ENCODE results near the gene IL37.

Gene IL37, protein sequence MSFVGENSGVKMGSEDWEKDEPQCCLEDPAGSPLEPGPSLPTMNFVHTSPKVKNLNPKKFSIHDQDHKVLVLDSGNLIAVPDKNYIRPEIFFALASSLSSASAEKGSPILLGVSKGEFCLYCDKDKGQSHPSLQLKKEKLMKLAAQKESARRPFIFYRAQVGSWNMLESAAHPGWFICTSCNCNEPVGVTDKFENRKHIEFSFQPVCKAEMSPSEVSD

DNA sequence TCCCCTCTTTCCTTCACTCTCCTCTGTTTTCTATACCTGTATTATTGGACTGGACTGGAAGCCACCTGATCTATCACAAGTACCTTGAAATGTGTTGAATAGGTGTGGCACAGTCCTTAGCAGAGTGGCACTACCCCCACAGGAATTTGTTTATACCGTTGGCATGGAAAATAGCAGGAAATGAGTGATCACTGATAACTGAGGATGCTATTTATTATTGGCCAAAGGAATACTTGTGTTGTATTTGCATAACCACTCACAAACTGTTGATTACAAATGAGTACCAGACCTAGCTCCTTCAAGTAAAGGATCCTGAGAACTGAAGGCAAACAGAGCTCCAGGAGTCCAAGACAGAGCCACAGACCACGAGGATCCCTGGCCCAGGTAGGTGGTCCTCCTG is at the start of gene IL37:
IL37 (plus strand) TSS at position 301 of the 400 bp plus-strand sequence. CDS start 1,848 bp downstream, outside the sequence.
- Histone ChIP-seq H3K4me3 (ENCODE audit: low read length in 2 of 2) (no peak within 1 kb of the TSS), H3K9me3 (ENCODE audit: control insufficient read depth in 2 of 2, low read length in 2 of 2) (no peaks in the 10 kb centered on the region), H3K27me3 (ENCODE audit: control insufficient read depth in 1 of 2, insufficient read depth in 2 of 2, low read length in 2 of 2) (peaks cover 0 to 2% of the 10 kb centered on the region in 2 donors), H3K36me3 (ENCODE audit: control insufficient read depth in 2 of 2, insufficient read depth in 2 of 2, low read length in 2 of 2) (no peaks in the 10 kb centered on the region), H3K4me1 (ENCODE audit: control insufficient read depth, insufficient read depth, low read length) (no peaks in the 10 kb centered on the region), H3K27ac (ENCODE audit: low read length) (no peak within 1 kb of the TSS), H3K9ac (ENCODE audit: low read length in 2 of 2) (no peak within 1 kb of the TSS)

DNA sequence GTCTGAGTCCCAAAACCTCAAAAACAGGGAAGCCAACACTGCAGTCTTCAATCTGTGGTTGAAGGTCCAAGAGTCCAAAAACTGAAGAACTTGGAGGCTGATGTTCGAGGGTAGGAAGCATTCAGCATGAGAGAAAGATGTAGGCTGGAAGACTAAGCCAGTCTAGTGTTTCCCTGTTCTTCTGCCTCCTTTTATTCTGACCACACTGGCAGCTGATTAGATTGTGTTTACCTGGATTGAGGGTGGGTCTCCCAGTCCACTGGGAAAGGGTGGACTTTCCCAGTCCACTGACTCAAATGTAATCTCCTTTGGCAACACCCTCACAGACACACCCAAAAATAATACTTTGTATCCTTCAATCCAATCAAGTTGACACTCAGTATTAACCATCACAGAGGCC is 46.9 kb upstream of the IL37 start:
- Histone ChIP-seq H3K27me3 (ENCODE audit: control insufficient read depth in 1 of 2, insufficient read depth in 2 of 2, low read length in 2 of 2) (no peaks in the 10 kb centered on the region), H3K27ac (ENCODE audit: low read length) (no peak overlapping the region), H3K4me3 (ENCODE audit: low read length in 2 of 2) (no peak overlapping the region), H3K4me1 (ENCODE audit: control insufficient read depth, insufficient read depth, low read length) (no peaks in the 10 kb centered on the region), H3K36me3 (ENCODE audit: control insufficient read depth in 2 of 2, insufficient read depth in 2 of 2, low read length in 2 of 2) (no peaks in the 10 kb centered on the region), H3K9me3 (ENCODE audit: control insufficient read depth in 2 of 2, low read length in 2 of 2) (no peaks in the 10 kb centered on the region), H3K9ac (ENCODE audit: low read length in 2 of 2) (no peak overlapping the region)

DNA sequence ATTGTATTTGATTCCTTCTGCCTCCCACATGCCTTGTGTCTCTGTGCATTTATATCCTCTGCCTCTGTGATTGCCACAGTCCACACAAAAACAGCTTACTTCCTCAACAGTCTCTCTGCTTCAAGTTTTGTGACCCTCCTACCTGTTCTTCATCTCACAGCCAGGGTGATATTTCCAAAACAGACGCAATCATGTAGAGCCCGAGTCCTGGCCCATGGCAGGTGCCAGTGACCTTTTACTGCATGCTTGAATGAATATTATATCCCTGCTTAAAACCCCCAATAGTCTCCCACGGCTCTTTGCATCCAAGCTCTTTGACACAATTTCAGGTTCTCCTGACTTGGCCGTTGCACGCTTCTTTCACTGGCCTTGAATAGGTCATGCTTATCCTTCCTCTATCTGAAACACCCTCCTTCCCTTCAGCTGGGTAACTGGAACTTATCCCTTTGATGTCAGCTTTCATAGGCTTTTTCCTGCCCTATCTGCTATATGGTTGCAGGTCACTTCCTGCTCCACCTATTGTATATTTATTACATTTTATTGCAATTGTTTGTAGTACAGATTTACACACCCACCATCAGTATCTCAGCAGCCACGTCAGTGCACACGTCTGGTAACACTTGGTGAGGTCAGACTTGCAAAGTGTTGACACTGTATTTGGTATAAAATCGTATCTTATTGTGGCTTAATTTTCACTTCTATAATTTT is 44.7 kb upstream of the IL37 start:
- Histone ChIP-seq H3K4me3 (ENCODE audit: low read length in 2 of 2) (no peak overlapping the region), H3K4me1 (ENCODE audit: control insufficient read depth, insufficient read depth, low read length) (no peaks in the 10 kb centered on the region), H3K9ac (ENCODE audit: low read length in 2 of 2) (no peak overlapping the region), H3K27ac (ENCODE audit: low read length) (no peak overlapping the region), H3K27me3 (ENCODE audit: control insufficient read depth in 1 of 2, insufficient read depth in 2 of 2, low read length in 2 of 2) (peaks cover 0 to 3% of the 10 kb centered on the region in 2 donors), H3K36me3 (ENCODE audit: control insufficient read depth in 2 of 2, insufficient read depth in 2 of 2, low read length in 2 of 2) (no peaks in the 10 kb centered on the region), H3K9me3 (ENCODE audit: control insufficient read depth in 2 of 2, low read length in 2 of 2) (no peaks in the 10 kb centered on the region)

DNA sequence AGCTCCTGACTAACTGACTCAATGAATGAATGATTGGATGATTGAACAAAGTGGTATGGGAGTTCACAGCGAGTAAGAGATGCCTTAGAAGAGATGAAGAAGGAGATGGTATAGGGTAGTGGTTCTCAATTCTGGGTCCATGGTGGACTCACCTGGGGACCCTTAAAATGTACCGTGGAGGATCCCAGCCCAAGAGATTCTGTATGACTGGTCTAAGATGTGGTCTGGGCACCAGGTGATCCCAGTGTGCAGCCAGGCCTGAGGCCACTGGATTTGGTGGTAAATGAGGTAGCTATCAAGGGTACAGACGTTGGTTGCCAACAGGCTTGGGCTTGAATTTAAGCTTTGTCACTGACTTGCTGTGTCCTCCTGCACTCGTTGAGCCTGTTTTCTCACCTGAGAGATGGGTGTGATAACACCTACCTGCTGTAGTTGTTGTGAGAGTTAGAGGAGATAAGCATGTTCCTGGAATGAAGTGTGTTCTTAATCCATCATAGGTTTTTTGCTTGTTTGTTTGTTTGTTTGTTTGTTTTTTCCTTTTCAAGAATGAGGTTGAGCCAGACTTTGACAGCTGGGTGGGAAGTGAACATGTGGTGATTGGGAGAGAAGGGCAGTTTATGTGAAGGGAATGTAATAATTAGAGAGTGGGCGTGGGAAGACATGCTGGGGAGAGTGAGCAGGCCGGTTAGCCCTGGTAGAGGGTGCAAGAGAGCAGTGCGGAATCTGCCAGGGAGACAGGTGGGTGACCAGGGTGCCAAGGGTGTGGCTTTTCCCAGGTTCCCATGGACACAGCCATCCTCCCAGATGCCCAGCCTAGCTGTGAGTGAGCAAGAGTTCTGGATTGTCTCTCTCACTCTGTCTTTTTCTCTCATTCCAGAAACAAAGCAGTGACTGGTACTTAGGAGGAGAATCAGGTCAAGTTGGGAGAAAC is 43.0 kb upstream of the IL37 start:
- Histone ChIP-seq H3K9me3 (ENCODE audit: control insufficient read depth in 2 of 2, low read length in 2 of 2) (no peaks in the 10 kb centered on the region), H3K36me3 (ENCODE audit: control insufficient read depth in 2 of 2, insufficient read depth in 2 of 2, low read length in 2 of 2) (no peaks in the 10 kb centered on the region), H3K4me1 (ENCODE audit: control insufficient read depth, insufficient read depth, low read length) (no peaks in the 10 kb centered on the region), H3K9ac (ENCODE audit: low read length in 2 of 2) (no peak overlapping the region), H3K4me3 (ENCODE audit: low read length in 2 of 2) (no peak overlapping the region), H3K27ac (ENCODE audit: low read length) (no peak overlapping the region), H3K27me3 (ENCODE audit: control insufficient read depth in 1 of 2, insufficient read depth in 2 of 2, low read length in 2 of 2) (peaks cover 0 to 3% of the 10 kb centered on the region in 2 donors)

DNA sequence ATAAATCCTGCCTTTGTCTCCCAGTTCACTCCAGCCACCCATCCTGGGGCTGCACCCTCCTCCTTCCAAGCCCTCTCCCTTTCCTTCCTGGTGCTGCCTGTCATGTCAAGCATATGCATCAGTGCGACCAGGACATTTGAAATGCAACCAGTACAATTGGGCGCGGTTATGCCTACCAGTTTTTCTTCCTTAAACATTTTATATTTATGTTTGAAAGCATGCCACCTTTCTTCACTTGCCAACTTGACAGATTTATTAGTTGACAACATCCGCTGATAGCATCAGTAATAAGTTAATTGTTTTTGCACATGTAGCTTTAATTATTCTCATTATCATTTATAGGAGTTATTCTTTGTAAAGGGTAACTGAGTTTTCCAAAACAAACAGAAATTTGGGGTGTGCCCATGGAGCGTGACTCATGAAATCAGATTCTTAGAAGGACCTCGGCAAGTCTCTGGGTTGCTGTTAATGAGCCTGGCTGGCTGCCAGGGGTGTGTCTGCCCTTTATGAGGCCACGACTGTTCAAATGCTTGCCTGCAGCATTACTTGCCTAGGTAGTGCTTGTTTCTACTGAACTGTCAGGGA is 41.6 kb upstream of the IL37 start:
- H3K4me3 ChIP-seq (ENCODE audit: low read length in 2 of 2), result no peak overlapping the region
- no peaks in the 10 kb centered on the region for H3K36me3 ChIP-seq (ENCODE audit: control insufficient read depth in 2 of 2, insufficient read depth in 2 of 2, low read length in 2 of 2)
- H3K27ac ChIP-seq (ENCODE audit: low read length), result no peak overlapping the region
- H3K9me3 ChIP-seq (ENCODE audit: control insufficient read depth in 2 of 2, low read length in 2 of 2), result no peaks in the 10 kb centered on the region
- H3K4me1 ChIP-seq (ENCODE audit: control insufficient read depth, insufficient read depth, low read length), result no peaks in the 10 kb centered on the region
- H3K27me3 ChIP-seq (ENCODE audit: control insufficient read depth in 1 of 2, insufficient read depth in 2 of 2, low read length in 2 of 2), result peaks cover 0 to 3% of the 10 kb centered on the region in 2 donors
- H3K9ac ChIP-seq (ENCODE audit: low read length in 2 of 2), result no peak overlapping the region

DNA sequence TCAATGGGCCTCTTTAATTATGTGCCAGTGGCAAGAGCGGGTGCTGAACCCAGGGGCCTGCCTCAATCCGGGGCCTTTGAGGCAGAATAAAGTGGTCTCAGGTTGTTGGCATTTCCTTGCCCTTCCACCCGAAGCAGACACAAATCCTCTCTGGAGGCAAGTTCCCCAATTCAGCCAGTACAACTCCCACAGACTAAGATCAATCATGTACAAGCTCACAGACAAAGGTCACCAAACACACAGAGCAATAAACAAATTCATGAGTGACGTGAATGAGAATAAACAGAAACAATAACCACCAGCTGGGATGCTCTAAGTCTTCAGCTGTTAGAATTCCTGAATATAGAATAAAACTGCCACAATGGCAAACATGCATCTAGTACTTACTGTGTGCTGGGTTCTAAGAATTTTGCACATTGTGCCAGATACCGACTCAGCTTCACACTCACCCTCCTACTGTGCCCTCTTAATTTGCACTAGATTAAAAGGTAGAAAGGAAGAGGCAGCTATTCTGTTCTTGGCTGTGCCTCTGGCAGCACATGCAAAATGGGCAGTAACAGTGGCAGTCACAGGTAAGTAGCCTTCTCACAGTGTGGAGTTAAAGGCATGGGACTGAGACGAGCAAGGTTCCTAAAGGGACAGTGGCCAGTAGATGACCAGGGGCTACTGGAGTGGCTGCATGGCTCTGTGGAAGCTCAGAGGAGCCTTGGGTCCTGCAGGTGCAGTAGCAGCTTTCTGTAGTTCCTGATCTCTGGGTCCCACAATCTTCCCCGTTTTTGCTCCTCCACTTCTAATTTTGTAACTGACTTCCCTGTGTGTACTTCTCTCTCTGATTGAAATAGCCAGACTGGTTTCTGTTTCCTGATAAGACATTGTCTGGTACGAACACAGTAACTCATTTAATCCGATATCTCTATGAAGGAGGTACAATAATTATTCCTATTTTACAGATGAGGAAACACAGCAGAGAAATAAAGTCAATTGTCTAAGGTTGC is 39.8 kb upstream of the IL37 start:
- H3K4me1 ChIP-seq (ENCODE audit: control insufficient read depth, insufficient read depth, low read length), result no peaks in the 10 kb centered on the region
- no peaks in the 10 kb centered on the region for H3K9me3 ChIP-seq (ENCODE audit: control insufficient read depth in 2 of 2, low read length in 2 of 2)
- peaks cover 0 to 3% of the 10 kb centered on the region in 2 donors for H3K27me3 ChIP-seq (ENCODE audit: control insufficient read depth in 1 of 2, insufficient read depth in 2 of 2, low read length in 2 of 2)
- no peaks in the 10 kb centered on the region for H3K36me3 ChIP-seq (ENCODE audit: control insufficient read depth in 2 of 2, insufficient read depth in 2 of 2, low read length in 2 of 2)
- no peak overlapping the region for H3K27ac ChIP-seq (ENCODE audit: low read length)
- no peak overlapping the region for H3K4me3 ChIP-seq (ENCODE audit: low read length in 2 of 2)
- H3K9ac ChIP-seq (ENCODE audit: low read length in 2 of 2), result no peak overlapping the region

DNA sequence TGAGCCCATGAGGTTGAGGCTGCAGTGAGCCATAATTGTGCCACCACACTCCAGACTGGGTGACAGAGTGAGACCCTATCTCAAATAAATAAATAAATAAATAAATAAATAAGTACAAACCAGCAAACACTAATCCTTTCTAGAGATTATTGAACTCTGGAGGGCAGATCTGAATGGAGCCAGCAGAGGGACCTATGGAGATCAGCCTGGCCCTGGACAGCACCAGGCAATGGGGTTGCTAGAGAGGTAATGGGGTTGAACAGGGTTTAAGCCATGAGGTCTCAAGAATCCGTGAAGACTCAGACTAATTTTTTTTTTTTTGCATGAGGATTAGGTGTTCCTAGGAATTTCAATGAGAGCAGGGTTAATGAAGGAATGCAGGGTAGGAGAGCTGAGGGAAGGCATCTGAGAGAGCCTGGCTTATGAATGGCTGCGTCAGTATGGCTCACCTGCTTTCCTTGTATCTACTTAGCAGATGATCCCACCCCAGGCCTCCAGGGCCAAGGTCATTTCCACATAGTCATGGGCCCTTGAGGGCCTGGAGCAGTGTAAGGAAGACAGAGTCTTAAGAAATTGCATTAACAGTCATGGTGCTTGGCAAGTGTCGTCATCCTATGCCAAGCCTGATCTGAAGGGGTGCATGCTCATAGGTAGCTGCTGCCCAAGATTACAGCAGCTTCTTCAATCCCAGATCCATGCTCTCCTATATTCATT is 34.6 kb upstream of the IL37 start:
- H3K27ac ChIP-seq (ENCODE audit: low read length), result no peak overlapping the region
- H3K9ac ChIP-seq (ENCODE audit: low read length in 2 of 2), result no peak overlapping the region
- no peaks in the 10 kb centered on the region for H3K27me3 ChIP-seq (ENCODE audit: control insufficient read depth in 1 of 2, insufficient read depth in 2 of 2, low read length in 2 of 2)
- no peaks in the 10 kb centered on the region for H3K9me3 ChIP-seq (ENCODE audit: control insufficient read depth in 2 of 2, low read length in 2 of 2)
- no peaks in the 10 kb centered on the region for H3K36me3 ChIP-seq (ENCODE audit: control insufficient read depth in 2 of 2, insufficient read depth in 2 of 2, low read length in 2 of 2)
- H3K4me1 ChIP-seq (ENCODE audit: control insufficient read depth, insufficient read depth, low read length), result no peaks in the 10 kb centered on the region
- H3K4me3 ChIP-seq (ENCODE audit: low read length in 2 of 2), result no peak overlapping the region

DNA sequence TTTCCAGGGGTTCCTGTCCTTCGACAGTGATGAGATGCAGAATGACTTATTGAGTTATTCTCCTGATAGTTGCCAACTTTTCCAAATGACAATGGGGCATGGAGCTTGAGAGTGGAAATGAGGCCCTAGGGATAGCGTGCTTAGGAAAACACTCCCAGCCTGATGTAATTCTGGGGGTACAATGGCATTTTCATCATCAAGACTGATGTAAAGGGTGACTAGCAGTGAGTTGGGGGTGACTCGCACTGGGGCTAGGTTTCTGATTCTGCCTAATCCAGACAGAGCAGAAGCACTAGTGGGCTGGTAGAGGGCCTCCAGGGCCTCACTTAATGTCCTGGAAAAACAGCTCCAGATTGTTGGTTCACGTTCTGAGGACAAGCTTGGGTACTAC is 34.0 kb upstream of the IL37 start:
- Histone ChIP-seq H3K4me3 (ENCODE audit: low read length in 2 of 2) (no peak overlapping the region), H3K9ac (ENCODE audit: low read length in 2 of 2) (no peak overlapping the region), H3K9me3 (ENCODE audit: control insufficient read depth in 2 of 2, low read length in 2 of 2) (no peaks in the 10 kb centered on the region), H3K36me3 (ENCODE audit: control insufficient read depth in 2 of 2, insufficient read depth in 2 of 2, low read length in 2 of 2) (no peaks in the 10 kb centered on the region), H3K27ac (ENCODE audit: low read length) (no peak overlapping the region), H3K27me3 (ENCODE audit: control insufficient read depth in 1 of 2, insufficient read depth in 2 of 2, low read length in 2 of 2) (no peaks in the 10 kb centered on the region), H3K4me1 (ENCODE audit: control insufficient read depth, insufficient read depth, low read length) (no peaks in the 10 kb centered on the region)

DNA sequence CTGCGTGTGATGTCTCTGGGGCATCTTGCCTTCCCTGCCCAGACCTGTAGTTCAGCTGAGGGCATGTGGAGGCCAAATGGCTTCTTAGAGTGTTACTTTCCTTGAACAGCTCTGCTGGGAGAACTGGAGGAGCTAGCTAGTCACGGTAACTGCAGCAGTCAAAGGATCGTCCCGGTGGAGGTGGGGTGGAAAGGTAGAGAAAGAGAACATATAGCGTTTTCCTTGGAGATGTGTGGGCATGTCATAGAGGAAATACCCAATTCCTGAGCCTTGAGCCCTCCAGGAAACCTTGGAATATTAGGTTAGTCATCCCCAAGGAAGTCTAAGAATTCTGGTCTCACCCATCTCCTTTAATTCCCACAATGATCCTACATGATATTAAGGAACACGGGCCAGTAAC is 33.5 kb upstream of the IL37 start:
- H3K27me3 ChIP-seq (ENCODE audit: control insufficient read depth in 1 of 2, insufficient read depth in 2 of 2, low read length in 2 of 2), result no peaks in the 10 kb centered on the region
- H3K27ac ChIP-seq (ENCODE audit: low read length), result no peak overlapping the region
- no peak overlapping the region for H3K9ac ChIP-seq (ENCODE audit: low read length in 2 of 2)
- H3K36me3 ChIP-seq (ENCODE audit: control insufficient read depth in 2 of 2, insufficient read depth in 2 of 2, low read length in 2 of 2), result no peaks in the 10 kb centered on the region
- H3K4me3 ChIP-seq (ENCODE audit: low read length in 2 of 2), result no peak overlapping the region
- H3K9me3 ChIP-seq (ENCODE audit: control insufficient read depth in 2 of 2, low read length in 2 of 2), result no peaks in the 10 kb centered on the region
- no peaks in the 10 kb centered on the region for H3K4me1 ChIP-seq (ENCODE audit: control insufficient read depth, insufficient read depth, low read length)
